ENCODE measurements around the gene PPIL1.

- TF ChIP-seq, protein P1, sequence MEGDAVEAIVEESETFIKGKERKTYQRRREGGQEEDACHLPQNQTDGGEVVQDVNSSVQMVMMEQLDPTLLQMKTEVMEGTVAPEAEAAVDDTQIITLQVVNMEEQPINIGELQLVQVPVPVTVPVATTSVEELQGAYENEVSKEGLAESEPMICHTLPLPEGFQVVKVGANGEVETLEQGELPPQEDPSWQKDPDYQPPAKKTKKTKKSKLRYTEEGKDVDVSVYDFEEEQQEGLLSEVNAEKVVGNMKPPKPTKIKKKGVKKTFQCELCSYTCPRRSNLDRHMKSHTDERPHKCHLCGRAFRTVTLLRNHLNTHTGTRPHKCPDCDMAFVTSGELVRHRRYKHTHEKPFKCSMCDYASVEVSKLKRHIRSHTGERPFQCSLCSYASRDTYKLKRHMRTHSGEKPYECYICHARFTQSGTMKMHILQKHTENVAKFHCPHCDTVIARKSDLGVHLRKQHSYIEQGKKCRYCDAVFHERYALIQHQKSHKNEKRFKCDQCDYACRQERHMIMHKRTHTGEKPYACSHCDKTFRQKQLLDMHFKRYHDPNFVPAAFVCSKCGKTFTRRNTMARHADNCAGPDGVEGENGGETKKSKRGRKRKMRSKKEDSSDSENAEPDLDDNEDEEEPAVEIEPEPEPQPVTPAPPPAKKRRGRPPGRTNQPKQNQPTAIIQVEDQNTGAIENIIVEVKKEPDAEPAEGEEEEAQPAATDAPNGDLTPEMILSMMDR (IDR thresholded peaks at IDR 0.05; ENCODE audit: insufficient read depth, low read length, poor library complexity, severe bottlenecking) = no peak
- no peak for TF ChIP-seq EZH2phosphoT487 (conservative IDR thresholded peaks at IDR 0.05; ENCODE audit: low read length)
Observed at GRCh38 chr6:36916126-36916525, 41.5 kb upstream of the PPIL1 start.
